Measurements from ENCODE around the gene MRPL10.

MRPL10 gene

GRCh38 chr17:47831003-47831933 is at the start of gene MRPL10, which contains the start of gene LRRC46:
Gene MRPL10 (minus strand): TSS chr17:47831541. CDS start chr17:47831511, 30 bp downstream.
Gene LRRC46 (plus strand): TSS chr17:47831670. CDS start chr17:47831990, 320 bp downstream.
- TF ChIP-seq CTCF (IDR thresholded peaks at IDR 0.05; ENCODE audit: borderline replicate concordance, extremely low read depth, low read length, poor library complexity, severe bottlenecking): peak; percentile 53
- TF ChIP-seq EZH2 (IDR thresholded peaks at IDR 0.05; ENCODE audit: borderline replicate concordance, low read depth, low read length, severe bottlenecking): no peak
- H3K4me1 ChIP-seq (ENCODE audit: insufficient read depth, low read length): peaks cover 30% of the 10 kb centered on the region
- no peaks in the 10 kb centered on the region for H3K9me3 ChIP-seq (ENCODE audit: insufficient read depth, low read length, severe bottlenecking)
- H4K20me1 ChIP-seq (ENCODE audit: insufficient read depth, low read length): peaks cover 6% of the 10 kb centered on the region
- H3K79me2 ChIP-seq (ENCODE audit: insufficient read depth, low read length): peaks cover 32% of the 10 kb centered on the region
- peak; percentile 95 for ATAC-seq (ENCODE audit: insufficient read depth, low read depth)
- peak; percentile 93 for DNase-seq
- peak within 1 kb of the TSS; percentile 73 for H3K4me2 ChIP-seq (ENCODE audit: insufficient read depth, low read length)
- H2AFZ ChIP-seq (ENCODE audit: low read depth, low read length): peak within 1 kb of the TSS; percentile 97
- no peaks in the 10 kb centered on the region for H3K27me3 ChIP-seq (ENCODE audit: insufficient read depth, low read length, poor library complexity)
- peaks cover 30% of the 10 kb centered on the region for H3K36me3 ChIP-seq (ENCODE audit: insufficient read depth, low read length)
- H3K27ac ChIP-seq (ENCODE audit: low read length): peak within 1 kb of the TSS; percentile 91
- H3K9ac ChIP-seq (ENCODE audit: low read depth, low read length): peak within 1 kb of the TSS; percentile 77
- peak within 1 kb of the TSS; percentile 93 to 97 for H3K4me3 ChIP-seq (ENCODE audit: low read depth in 1 of 2, low read length in 2 of 2)

DNA sequence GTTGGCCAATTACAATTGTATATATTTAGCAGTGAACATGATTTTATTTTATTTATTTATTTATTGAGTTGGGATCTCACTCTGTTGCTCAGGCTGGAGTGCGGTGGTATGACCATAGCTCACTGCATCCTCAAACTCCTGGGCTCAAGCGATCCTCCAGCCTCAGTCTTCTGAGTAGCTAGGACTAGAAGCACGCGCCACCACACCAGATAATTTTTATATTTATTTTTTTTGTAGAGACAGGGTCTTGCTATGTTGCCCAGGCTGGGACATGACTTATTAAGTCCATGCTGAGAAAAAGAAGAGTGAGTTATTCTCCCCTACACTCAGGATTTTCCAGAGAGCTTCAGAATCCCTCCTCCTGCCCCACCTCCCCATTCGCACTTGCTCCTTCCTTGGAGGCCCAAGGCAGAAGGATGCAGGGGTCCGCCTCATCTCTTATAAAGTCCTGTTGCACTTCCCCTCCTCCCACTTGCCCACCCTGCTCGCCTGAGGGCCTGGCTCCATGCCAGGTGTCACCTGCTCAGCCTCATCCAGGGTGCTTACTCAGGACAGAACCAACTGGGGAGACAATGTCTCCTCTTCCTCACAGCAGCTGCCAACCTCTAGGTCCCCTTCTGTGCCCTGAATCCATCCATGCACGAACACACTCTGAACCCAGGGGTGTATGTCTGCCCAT is 48.6 kb upstream of the MRPL10 start:
- no peaks in the 10 kb centered on the region for H3K4me1 ChIP-seq (ENCODE audit: insufficient read depth, low read length)
- H3K4me3 ChIP-seq (ENCODE audit: low read depth in 1 of 2, low read length in 2 of 2): no peak overlapping the region
- no peak overlapping the region for H3K9ac ChIP-seq (ENCODE audit: low read depth, low read length)
- H3K27me3 ChIP-seq (ENCODE audit: insufficient read depth, low read length, poor library complexity): peaks cover 19% of the 10 kb centered on the region
- H3K27ac ChIP-seq (ENCODE audit: low read length): no peak overlapping the region
- DNase-seq: no peak
- H3K4me2 ChIP-seq (ENCODE audit: insufficient read depth, low read length): no peak overlapping the region
- no peak overlapping the region for H2AFZ ChIP-seq (ENCODE audit: low read depth, low read length)
- H3K36me3 ChIP-seq (ENCODE audit: insufficient read depth, low read length): no peaks in the 10 kb centered on the region
- ATAC-seq (ENCODE audit: insufficient read depth, low read depth): no peak
- H3K9me3 ChIP-seq (ENCODE audit: insufficient read depth, low read length, severe bottlenecking): no peaks in the 10 kb centered on the region
- no peak for TF ChIP-seq CTCF (IDR thresholded peaks at IDR 0.05; ENCODE audit: borderline replicate concordance, extremely low read depth, low read length, poor library complexity, severe bottlenecking)
- no peak for TF ChIP-seq EZH2 (IDR thresholded peaks at IDR 0.05; ENCODE audit: borderline replicate concordance, low read depth, low read length, severe bottlenecking)
- H4K20me1 ChIP-seq (ENCODE audit: insufficient read depth, low read length): no peaks in the 10 kb centered on the region
- H3K79me2 ChIP-seq (ENCODE audit: insufficient read depth, low read length): no peaks in the 10 kb centered on the region

DNA sequence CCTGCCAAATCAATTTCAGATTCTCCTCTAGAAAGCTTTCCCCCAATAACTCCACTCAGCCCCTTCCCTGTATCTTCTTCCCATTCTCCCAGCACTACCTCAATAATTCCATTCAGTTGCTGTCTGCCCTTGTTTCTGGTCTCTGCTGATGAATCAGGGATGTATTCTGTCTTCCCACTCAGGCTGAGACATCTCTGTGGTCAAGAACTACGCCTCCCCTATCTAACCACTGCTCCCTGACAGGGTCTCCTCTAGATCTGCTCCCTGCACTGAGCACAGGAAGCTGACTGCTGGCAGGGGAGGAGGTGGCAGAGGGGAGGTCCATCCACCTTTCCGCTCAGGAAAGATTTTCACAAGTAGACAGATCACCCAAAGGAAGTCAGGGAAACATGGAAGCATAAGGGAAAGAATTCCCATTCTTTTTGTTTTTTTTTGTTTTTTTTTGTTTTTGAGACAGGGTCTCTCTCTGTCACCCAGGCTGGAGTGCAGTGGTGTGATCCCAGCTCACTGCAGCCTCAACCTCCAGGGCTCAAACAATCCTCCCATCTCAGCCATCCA is 47.8 kb upstream of the MRPL10 start:
- DNase-seq (no peak), ATAC-seq (ENCODE audit: insufficient read depth, low read depth) (peak; percentile 40; the same call in 1 of the 3 replicates)
- Histone ChIP-seq H2AFZ (ENCODE audit: low read depth, low read length) (no peak overlapping the region), H3K36me3 (ENCODE audit: insufficient read depth, low read length) (no peaks in the 10 kb centered on the region), H3K9me3 (ENCODE audit: insufficient read depth, low read length, severe bottlenecking) (no peaks in the 10 kb centered on the region), H4K20me1 (ENCODE audit: insufficient read depth, low read length) (no peaks in the 10 kb centered on the region), H3K4me3 (ENCODE audit: low read depth in 1 of 2, low read length in 2 of 2) (no peak overlapping the region), H3K79me2 (ENCODE audit: insufficient read depth, low read length) (no peaks in the 10 kb centered on the region), H3K27ac (ENCODE audit: low read length) (no peak overlapping the region), H3K9ac (ENCODE audit: low read depth, low read length) (no peak overlapping the region), H3K4me1 (ENCODE audit: insufficient read depth, low read length) (no peaks in the 10 kb centered on the region), H3K27me3 (ENCODE audit: insufficient read depth, low read length, poor library complexity) (peaks cover 19% of the 10 kb centered on the region), H3K4me2 (ENCODE audit: insufficient read depth, low read length) (no peak overlapping the region)
- no peak for TF ChIP-seq EZH2 (IDR thresholded peaks at IDR 0.05; ENCODE audit: borderline replicate concordance, low read depth, low read length, severe bottlenecking)
- no peak for TF ChIP-seq CTCF (IDR thresholded peaks at IDR 0.05; ENCODE audit: borderline replicate concordance, extremely low read depth, low read length, poor library complexity, severe bottlenecking)

Data from DND-41 (cell line).